NCI-H128 (cell line): ENCODE results near the gene SEMA3F.
A peak's percentile ranks its signal among the peaks of the same experiment; 100 is the strongest.

Source experiments
- DNase-seq: peaks from one replicate; lab custom pipeline; 2025; ENCODE audit not compliant: unreplicated experiment; lab: John Stamatoyannopoulos, UW

The SEMA3F gene

DNA sequence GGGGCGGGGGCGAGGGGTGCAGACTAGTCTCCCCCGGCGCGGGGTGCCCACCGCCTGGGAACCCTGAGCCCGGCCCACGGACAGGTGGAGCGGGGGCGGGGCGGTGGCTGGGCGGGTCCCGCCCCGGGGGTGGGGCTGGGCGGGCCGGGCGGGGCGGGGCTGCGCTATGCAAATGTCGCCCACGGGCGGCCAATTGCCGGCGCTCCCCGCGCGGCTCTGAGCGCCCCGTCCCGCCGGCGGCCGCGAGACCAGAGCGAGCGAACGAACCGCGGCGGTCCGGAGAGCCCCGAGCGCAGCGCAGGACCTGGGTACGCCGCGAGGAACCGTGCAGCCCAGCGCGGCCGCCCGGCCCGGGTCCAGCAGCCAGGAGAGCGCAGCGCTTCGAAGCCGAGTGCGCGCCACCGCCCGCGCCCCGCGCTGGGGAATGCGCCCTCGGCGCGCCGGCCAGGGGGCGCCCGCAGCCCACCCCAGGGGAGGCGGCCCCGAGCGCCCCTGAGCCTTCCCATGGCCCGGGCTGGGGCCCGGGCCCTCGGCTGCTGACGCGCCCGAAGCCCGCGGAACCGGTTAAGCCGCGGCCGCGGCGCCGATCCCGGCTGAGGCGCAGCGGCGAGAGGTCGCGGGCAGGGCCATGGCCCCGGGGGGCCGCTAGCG, at the start of gene SEMA3F:
Gene SEMA3F (plus strand): TSS at position 485 of the 651 bp plus-strand sequence. CDS start 4,299 bp downstream, outside the sequence.
- peak; percentile 29 for DNase-seq

DNA sequence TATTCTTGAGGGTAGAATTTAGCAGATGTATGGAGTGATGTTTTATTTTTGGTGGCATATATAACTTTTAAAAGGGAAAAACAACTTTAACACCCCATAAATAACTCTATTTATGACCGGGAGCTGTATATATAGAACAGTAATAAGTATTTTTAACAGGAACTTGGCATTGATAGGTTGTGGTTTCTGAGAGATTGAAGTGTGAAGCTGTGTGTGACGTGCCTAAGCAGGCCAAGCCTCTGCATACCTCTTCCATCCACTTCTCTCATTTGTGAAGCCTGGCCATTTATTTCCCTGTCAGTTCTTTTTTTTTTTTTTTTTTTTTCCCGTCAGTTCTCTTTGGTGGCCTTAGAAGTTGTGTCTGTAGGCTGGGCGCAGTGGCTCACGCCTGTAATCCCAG, 43.4 kb upstream of the SEMA3F start:
- DNase-seq: no peak

DNA sequence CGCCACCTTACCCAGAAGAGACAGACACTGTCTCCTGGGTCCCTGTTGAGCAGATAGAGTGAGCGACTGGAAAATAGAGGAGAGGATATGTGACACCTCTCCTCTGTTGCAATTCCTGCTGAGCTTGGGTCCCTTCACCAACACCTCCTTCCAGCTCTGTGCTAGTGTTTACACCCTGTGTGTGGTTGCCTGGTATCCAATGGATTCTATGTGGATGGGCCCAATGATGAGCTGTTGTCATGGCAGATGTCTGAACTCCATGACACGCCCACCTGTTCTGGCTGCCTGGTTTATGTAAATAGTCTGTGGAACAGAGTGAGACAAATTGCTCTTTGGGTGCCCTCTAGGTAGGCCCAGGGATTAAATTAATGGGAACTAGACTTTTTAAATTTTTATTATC, 42.7 kb upstream of the SEMA3F start:
- no peak for DNase-seq

DNA sequence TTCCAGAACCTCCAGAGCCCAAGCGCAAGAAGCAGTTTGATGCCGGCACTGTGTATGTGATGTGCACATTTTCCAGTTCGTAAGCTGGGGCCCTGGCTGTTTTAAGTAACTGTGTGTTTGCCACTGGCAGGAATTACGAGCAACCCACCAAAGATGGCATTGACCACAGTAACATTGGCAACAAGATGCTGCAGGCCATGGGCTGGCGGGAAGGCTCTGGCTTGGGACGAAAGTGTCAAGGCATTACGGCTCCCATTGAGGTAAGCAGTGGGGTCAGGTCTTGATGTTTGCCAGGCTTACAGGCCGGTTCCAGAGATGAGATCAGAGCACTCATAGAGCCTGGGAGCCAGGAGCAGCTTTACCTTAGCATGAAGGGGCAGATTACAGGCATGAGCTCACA, 38.0 kb upstream of the SEMA3F start:
- DNase-seq: no peak

GRCh38 chr3:50118237-50118636, 36.9 kb upstream of the SEMA3F start:
- DNase-seq: no peak

- DNase-seq: no peak
Measured at GRCh38 chr3:50119786-50120185, 35.3 kb upstream of the SEMA3F start.

DNA sequence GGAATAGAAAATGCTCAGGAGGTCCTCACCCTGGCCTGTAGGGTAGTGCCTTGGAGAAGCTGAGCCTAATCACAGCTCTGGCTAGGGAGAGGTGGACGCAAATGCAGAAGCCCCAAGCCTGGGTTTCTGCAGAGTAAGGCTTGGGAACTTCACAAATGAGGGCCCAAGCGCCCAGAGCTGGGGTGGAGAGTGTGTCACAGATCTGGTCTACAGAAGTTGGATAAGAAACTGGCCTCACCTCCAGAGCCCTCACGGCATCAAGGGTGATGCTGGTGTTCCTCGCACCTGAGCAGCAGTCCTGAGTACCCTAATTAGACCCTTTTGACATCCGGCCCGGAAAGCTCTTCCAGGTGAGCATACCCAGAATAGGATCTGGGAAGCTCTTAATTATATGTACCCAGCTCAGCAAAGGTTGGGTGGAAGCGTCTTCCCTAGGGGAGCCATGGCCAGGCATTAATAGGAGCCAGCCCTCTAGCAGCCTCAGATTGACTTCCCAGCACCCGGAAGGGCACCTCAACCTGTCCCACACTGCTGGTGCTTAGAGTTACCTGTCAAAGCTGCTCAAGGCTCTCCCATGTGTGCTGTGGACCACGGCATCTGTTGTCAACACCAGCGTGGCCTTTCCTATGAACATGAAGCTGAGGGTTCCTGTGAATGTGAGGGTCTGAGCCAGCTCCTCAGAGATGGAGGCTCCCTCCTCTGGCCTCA, 34.6 kb upstream of the SEMA3F start:
- no peak for DNase-seq

DNA sequence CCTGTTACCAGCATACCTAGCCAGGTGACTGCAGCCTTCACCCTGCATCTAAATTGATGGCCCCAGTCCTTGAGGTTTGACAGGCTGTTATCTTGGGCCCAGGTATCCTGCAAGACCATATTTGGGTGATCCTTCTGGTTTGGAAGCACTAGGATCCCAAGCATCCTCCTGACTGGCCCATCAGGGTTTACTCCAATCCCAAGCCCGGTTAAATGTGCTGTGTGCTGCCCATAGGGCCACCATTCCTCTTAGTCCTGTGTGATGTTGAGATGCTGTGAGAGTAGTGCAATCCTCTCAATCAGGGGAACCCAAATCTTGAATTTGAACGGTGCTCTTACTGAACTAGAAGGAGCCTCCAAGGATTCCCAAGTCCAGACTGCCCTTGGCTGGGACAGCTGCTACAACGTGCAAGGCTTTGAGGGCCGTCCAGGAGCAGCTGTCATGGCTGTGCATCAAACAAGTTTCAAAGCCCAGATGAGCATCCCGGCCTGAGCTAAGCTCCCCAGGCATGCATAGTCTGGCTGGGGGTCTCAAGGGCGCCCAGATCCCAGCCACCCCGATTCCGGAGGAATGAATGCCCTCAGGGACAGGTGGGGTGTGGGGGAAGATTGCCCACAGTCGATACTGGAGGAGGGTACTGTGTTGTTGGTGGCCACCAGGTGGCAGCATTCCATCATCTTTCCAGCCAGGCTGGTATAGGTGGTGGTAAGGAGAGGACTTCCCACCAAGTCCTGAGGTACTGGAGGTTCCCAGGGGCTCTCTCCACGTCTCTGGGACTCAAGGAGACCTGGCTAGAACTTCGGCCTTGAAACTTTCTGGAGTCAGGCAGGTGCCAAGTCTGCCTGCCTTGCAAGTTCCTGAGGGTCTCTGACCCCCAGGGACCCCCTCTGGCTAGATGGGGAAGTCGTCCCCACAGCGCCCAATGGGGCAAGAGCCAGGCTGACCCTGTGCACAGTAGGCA, 33.8 kb upstream of the SEMA3F start:
- DNase-seq: no peak

DNA sequence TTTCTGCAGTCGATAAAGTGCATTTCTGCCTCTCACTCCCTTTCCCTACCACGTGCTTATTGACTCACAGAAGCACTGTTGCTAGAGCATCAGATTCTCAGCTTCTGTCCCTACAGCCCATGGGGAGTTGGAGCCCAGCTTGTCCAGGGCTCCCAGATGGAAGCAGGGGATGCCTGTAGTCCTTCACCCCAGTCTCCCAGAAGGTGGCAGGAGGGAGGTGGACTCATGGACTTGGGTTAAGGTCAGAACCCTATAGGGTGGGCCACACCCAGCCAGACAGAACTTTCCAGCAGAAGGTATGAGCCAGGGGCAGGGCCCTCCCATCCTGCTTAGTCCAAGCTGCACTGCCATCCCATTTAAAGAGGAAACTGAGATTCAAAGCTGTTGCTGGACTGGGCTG, 33.1 kb upstream of the SEMA3F start:
- DNase-seq: no peak

GRCh38 chr3:50122661-50123391, 32.3 kb upstream of the SEMA3F start:
- no peak for DNase-seq

GRCh38 chr3:50123394-50124051, 31.6 kb upstream of the SEMA3F start:
- DNase-seq: no peak

DNA sequence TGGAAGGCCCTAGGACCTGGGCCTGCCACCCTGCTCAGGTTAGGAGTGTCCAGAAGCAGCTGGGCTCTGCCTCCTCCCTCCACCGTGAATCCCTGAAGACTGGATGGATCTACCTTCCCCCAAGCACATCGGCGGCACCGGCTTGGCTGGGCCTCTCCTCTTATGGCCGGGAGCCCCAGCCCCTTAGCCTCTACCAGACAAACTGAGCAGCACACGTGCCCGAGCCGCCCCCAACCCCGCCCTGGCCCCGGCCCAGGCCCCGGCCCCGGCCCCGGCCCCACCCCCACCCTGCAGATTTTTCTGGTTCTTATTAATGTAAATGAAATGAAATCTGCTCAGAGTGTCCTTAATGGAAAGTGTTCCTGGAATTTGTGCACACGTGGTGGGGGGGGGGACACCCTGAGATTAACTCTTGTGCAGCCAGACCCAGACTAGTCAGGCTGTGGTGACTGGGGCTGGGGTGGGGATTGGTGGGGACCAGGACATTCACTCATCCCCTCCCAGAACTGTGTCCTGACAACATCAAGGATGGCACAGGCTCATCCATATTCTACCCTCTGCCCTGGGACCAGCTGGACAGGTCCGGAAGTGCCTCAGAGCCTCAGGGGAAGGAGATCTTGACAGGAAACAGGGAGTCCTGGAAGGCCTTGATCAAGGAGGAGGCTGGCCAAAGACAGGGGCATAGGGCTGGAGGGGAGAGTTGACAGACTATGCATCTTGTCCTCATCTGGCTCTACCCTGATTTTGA, 30.9 kb upstream of the SEMA3F start:
- no peak for DNase-seq

GRCh38 chr3:50124800-50125178, 30.3 kb upstream of the SEMA3F start:
- DNase-seq: no peak

GRCh38 chr3:50125541-50126286, 29.4 kb upstream of the SEMA3F start:
- DNase-seq: no peak

- DNase-seq: no peak
Measured at GRCh38 chr3:50126287-50127211, 28.6 kb upstream of the SEMA3F start.

- DNase-seq: no peak
Measured at GRCh38 chr3:50127251-50127691, 27.9 kb upstream of the SEMA3F start.

GRCh38 chr3:50128001-50128400, 27.1 kb upstream of the SEMA3F start:
- DNase-seq: no peak

GRCh38 chr3:50130436-50130835, 24.7 kb upstream of the SEMA3F start:
- no peak for DNase-seq
